Hematopoietic multipotent progenitor cell treated with erythropoietin and hydrocortisone succinate and interleukin-3 and kit ligand, for 8 days (in vitro differentiated cells): ENCODE data around the gene DCN.

Experiments
- DNase-seq: peaks from one replicate; pipeline ENCODE4 v3.0.0-alpha.2; 2015

The DCN gene

GRCh38 chr12:91098941-91099340, 83.7 kb downstream of the DCN start:
- DNase-seq, result no peak

GRCh38 chr12:91098461-91098860, 84.2 kb downstream of the DCN start:
- no peak for DNase-seq

DNA sequence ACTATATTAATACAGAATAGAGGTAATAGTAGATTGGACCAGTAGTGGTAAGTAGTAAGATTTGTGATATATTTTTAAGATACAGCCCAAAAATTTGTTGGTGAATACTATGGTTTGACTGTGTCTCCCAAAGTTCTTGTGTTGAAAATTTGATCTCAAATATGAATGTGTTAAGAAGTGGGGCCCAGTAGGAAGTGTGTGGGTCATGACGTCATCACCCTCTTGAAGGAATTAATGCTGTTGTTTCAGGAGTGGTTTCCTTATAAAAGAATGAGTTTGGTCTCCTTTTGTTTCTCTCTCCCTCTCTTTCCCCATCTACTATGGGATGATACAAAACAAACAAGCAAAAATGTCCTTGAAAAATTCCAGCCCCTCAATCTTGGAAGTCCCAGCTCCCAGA, 87.7 kb downstream of the DCN start:
- DNase-seq, result no peak

DNA sequence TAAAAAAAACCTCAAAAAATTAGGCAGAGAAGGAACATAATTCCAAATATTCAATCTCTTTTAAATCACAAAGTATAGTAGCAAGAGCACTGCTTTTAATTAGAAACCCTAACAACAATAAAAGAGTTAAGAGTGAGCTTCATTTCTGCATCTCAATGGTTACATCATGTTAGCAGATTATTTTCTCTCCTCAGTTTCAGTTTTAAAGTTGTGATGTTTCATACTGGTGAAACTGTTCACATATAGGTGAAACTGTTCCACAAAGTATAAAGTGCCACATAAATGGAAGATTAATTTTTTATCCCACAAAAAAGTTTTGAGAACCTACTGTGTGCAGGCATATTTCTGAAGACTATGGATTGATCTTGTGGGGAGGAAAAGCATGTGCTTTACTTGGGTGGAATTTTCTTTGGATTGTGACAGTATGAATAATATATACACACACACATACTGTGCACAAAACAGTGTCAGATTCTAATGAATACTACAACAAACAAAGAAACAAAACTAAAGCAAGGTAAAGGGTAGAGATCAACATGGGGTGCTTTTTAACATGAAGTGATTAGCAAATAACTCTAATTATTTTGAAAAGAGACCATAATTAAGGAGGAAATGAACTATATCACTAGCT, 88.5 kb downstream of the DCN start:
- DNase-seq, result no peak

DNA sequence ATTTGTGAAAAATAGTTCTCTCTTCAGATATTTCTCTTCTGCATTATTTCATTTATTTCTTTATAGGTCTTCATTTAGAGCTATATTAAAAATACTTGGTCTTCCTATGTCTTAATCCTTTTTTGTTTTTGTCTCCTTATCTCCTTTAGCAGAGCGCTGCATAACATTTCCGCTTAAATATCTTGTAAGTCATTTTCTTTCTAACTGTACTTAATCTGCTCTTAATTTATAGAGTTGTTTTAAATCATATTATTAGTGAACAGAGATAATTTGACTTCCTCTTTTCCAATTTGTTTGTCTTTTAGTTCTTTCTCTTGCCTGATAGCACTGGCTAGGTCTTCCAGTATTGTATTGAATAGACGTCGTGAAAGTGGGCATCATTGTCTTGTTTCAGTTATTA, 89.3 kb downstream of the DCN start:
- no peak for DNase-seq

DNA sequence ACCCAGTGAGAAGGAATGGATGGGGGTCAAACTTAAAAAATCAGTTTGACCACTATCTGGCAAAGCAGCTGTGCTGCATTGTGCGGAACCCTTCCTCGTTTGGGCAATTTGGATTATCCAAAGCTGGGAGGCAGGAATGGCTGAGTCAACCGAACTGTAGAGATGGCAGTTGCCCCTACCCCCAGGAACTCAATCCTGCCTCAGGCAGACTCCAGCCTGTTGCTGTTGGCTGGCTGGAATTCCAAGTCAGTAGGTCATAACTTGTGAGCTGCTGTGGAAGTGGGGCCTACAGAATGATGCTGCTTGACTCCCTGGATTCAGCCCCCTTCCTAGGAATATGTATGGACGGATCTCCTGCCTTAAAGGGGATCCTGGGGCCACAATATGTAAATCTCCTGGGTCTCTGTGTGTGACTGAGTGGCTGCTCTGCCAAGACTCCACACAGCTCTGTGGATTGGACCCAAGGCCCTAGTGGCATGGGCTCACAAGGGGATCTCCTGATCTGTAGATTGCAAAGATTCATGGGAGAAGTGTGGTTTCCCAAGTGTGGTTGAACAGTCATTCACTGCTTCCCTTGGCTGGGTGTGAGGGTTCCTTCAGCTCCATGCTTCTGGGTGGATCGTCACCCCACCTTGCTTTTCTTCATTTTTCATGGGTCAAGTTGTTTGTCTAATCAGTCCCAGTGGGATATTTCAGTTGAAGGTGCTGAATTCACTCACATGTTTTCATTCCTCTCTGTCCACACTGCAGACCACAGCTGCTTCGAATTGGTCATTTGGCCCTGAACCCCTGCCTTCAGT, 90.5 kb downstream of the DCN start:
- DNase-seq, result no peak
